HG02938 (cell line): ENCODE data around the gene CENPV.

ENCODE experiments used
- ATAC-seq: cut with Tn5 transposase; IDR thresholded peaks from one replicate; pipeline ENCODE4 v1.9.1; 2021; ENCODE audit warnings: mild to moderate bottlenecking, moderate library complexity; ENCODE audit not compliant: unreplicated experiment

Gene CENPV

GRCh38 chr17:16363749-16364536 is 10.7 kb upstream of the CENPV start:
- no peak for ATAC-seq

DNA sequence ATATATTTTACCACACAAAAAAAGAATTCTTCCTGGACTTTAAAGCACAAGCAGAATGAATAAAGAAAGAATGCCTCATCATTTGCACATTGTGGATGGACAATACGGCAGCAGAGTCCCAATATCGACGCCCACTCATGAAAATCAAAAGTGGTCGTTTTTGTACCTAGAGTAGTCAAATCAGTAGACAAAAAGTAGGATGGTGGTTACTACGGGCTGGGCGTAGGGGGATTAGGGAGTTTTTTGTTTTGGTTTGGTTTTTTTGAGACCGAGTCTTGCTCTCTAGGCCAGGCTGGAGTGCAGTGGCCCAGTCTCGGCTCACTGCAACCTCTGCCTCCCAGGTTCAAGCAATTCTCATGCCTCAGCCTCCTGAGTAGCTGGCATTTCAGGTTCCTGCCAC is 8.6 kb upstream of the CENPV start:
- ATAC-seq, result no peak

- no peak for ATAC-seq
Measured at GRCh38 chr17:16358394-16358793, 5.1 kb upstream of the CENPV start.

DNA sequence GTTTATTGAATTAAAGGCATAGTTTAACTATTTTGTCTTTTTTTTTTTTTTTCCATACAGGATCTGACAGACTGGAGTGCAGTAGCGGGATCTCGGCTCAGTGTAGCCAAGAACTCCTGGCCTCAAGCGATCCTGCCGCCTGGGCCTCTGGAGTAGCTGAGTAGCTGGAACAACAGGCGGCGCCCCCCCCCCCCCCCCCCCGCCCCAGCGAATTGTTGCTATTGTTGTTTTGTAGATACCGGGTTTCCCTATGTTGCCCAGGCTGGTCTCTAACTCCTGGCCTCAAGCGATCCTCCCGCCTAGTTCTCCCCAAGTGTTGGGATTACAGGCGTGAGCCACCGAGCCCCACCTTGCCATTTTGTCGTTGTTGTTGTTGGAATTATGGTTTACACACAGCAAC is 1.3 kb upstream of the CENPV start:
- ATAC-seq, result no peak

GRCh38 chr17:16352667-16353316 is 477 bp downstream of the CENPV start:
- peak; percentile 38 for ATAC-seq

GRCh38 chr17:16352303-16352666 is 984 bp downstream of the CENPV start:
- ATAC-seq, result no peak

DNA sequence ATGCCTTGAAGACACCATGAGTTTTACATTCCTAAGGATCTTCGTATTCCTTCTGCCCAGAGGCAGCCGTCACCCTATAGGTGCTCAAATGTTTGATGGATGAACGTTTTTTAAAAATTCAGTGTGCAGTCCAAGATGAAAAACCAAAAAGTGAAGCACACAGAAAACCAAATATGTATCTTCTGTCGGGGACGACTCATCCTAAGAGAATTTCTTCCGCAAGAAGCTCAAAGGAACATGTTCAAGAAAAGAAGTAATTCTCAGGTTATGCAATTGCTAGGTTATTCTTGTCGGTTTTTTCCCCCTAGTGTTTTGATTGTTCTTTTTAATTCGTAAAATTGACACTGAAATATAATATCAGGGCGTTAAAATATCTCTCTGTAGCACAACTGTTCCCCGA is 1.4 kb downstream of the CENPV start:
- no peak for ATAC-seq

GRCh38 chr17:16349431-16349830 is 3.8 kb downstream of the CENPV start:
- no peak for ATAC-seq

- ATAC-seq, result no peak
Measured at GRCh38 chr17:16348586-16348985, 4.7 kb downstream of the CENPV start.

GRCh38 chr17:16346721-16347271 is 6.5 kb downstream of the CENPV start:
- no peak for ATAC-seq

DNA sequence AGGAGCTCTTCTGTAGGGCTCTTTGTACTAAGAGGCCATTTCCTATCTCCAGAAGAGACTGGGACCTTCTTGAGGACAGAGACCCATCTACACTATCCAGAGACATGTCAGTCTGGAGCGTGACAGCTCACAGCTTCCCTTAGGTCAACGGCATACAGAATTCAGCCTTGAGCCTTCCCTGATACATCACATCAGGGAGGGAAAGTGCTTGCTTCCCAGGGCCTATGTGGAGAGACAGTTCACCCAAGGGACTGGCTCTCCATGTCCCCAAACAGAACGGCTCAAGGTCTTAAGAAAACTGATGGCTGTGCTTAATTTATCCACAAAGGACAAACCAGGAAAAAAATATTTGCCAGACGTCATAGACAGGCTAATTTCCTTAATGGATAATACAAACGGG is 7.7 kb downstream of the CENPV start:
- no peak for ATAC-seq

DNA sequence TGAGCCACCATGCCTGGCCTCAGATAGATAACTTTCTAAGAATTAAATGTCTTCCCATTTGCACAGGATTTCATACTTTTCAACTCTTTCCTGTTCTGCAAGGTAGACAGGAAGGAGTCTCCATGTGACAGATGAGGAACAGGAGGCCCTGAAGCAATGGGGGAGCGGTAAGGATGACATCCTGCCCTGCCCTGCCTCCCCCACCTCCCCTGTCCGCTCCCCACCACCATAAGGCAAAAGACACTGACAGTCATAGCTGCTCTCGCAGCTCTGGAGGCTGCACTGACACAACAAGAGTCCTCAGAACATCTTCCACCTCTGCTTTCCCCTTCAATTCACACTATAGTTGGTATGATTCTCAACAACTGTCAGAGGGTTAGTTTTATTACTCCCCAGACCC is 9.7 kb downstream of the CENPV start:
- ATAC-seq, result no peak

DNA sequence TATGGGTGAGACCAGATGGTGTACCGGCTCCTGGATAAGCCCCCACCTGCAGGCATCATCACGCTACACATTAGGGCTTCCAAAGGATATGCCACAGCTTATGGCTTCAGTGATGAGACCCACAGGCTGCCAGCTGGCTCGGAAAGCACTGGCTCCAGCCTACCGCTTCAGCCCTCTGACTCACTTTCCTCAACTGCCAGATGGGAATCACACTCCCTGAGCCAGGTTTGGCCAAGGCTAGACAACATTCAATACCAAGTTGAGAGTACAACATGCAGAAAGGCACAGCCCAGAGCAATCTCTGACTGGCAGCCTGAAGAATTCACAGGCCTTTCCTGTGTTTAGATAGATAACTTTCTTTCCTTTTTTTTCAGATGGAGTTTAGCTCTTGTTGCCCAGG is 10.3 kb downstream of the CENPV start:
- ATAC-seq, result no peak

DNA sequence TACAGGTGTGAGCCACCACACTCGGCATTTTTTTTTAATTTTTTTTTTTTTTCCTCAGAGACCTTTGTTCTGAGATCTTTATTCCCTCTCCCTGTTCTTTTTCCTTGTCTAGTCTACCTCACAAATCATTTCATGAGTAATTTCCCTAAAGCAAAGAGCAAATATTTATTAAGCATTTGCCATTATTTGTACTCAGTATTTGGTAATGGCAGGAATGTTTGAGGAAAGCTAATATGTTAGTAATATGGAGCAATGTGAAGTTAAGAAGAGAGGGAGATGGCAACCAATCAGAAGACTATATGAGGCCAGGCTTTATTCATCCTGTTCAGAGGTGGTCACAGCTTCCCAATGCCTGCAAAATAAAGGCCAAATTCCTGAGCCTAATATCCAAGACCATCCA is 13.3 kb downstream of the CENPV start:
- no peak for ATAC-seq

- ATAC-seq, result no peak
Measured at GRCh38 chr17:16339402-16339801, 13.9 kb downstream of the CENPV start.

- no peak for ATAC-seq
Measured at GRCh38 chr17:16338391-16338790, 14.9 kb downstream of the CENPV start.

GRCh38 chr17:16329519-16330271 is 23.6 kb downstream of the CENPV start:
- no peak for ATAC-seq

DNA sequence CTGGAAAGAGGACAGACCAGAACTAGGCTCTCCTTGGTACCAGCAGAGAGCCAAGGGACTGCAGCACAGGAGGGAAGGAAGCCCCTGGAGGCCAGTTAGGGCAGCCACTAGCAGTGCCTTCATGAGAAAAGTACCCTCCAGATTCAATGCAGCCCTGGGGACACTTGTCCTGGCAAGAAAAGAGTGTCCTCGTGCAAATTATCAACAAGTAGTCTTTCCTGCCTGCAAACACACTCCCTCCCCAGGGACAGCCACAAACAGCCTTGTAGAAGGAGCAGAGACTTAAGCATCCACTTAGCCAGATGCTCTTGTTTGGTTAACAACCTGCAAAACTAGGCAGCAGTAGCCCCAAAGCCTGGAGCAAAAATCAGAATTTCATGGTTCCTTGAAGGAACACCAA is 24.3 kb downstream of the CENPV start:
- no peak for ATAC-seq

GRCh38 chr17:16327018-16327417 is 26.3 kb downstream of the CENPV start:
- no peak for ATAC-seq

DNA sequence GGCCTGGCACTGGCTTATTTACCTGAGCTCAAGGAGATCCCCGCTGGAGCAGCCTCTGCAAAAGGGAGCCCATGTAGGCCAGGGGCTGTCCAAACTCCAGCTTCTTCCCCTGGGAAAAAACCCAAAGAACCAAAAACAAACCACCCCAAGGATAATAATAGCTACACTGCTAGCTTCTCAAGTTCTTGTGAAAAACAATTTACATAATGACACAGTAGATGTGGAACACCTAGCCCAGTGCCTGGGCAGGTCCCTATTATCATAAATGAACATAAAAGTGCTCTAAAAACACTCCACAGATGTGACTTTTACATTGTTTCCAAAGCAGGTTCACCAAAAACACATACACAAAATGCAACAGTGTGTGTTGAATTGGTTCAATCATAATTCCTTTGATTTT is 27.3 kb downstream of the CENPV start:
- ATAC-seq, result no peak

- ATAC-seq, result no peak
Measured at GRCh38 chr17:16322636-16323035, 30.6 kb downstream of the CENPV start.

- ATAC-seq, result no peak
Measured at GRCh38 chr17:16319969-16320368, 33.3 kb downstream of the CENPV start.
